Adipose tissue (tissue), 3 donors: Measurements from ENCODE around the gene PIK3R5. TPM values are rescaled to one million over a fixed set of nuclear protein-coding genes. Genes with fewer than 3 reads are reported as not detected.

ENCODE experiments used
- H3K27ac ChIP-seq: one replicate; pipeline ENCODE4 v1.5.1; 2013; ENCODE audit warnings: low read depth, low read length
- WGBS, 3 donors: extraction: QIAGEN DNeasy Blood & Tissue Kit; methylation state at CpG; one replicate each; pipeline ENCODE4 v1.1.7; 2013; 5-methylcytosine and 5-hydroxymethylcytosine counted together
- polyA plus RNA-seq, 3 donors: library from polyadenylated mRNA; stranded (reverse); fragments of 200-250 nt; gene quantifications; one replicate each; pipeline ENCODE4 v1.2.3, GENCODE V29; 2013
- donor health status: healthy with polysubstance abuse.
- donor health status: Bipolar disorder and iron deficiency.
- donor health status: healthy.

The PIK3R5 gene
- polyA plus RNA-seq, 3 donors, result 1.2 to 6.9 (median 3.9) TPM

DNA sequence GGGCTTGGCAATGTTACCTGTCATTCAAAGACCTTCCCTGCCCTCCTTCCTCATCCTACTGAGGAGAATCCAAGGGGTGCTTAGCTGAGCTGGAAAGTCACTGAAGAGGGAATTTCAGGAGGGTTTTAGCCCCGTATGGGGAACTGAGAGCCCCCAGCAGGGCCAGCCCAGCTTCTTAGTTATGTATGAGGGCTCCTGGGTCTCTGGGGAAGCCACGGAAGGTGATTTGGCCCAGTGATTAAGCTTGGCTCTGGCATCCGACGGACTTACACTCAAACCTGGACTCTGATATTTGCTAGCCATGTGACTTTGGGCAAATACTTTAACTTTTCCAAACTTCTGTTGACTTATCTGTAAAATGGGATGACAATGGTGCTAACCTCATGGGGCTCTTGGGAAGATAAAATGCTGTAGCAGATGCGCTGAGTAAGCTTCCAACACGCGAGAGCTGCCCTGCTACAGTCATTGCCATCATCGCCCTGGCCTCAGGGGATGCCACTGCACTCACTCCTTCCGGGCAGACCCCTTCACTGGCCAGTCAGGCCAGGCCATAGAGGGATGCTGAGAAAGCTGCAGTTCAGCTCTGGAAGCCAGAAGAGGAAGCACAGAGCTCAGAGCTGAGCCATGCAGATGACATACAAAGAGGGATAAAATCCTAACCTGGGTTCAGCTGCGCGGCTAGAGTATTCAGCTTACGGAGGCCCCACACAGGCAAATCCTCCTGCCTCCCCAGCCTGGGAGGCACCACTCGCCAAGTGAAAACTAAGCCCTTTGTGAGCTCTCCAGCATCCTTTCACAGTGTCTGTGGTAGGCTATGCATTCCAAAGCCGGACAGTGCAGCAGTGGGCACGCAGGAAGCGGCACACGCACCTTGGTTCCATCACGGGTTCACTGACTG, 53.2 kb downstream of the PIK3R5 start:
- 76 to 87% (median 77%) methylated on average over 18 of the region's 18 CpGs for WGBS, 3 donors
- H3K27ac ChIP-seq, result no peak overlapping the region

DNA sequence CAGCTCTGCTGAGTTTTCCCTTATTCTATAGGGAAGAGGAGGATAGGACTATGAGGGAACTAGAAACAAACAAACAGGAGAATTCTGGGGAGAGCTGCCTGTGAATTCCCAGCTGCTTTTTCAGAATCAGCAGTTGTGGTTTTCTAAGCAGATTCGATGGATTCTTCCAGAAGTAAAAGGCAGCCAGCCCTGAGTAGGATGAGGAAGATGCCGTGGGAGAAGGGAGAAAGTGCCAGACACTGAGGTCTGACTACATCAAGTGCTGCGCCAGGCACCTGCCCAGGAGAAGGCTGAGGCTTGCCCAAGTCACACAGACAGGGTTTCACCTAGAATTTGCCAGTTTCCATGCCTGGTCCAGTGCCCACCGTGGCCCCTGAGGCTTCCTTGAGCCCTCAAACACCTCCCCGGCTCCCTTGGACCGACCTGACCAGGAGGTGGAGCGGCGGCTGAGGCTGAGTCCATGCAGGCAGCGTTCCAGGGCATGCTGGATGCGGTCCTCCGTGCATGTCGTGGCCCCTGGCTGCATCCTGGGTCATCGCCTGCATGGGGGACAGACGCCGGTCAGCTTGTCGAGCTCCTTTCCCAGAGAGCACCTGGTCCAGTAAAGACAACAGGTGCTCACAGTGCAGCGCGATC, 54.4 kb downstream of the PIK3R5 start:
- WGBS, 3 donors, result 70 to 85% (median 84%) methylated on average over 17 to 18 of the region's 18 CpGs
- H3K27ac ChIP-seq, result no peak overlapping the region

DNA sequence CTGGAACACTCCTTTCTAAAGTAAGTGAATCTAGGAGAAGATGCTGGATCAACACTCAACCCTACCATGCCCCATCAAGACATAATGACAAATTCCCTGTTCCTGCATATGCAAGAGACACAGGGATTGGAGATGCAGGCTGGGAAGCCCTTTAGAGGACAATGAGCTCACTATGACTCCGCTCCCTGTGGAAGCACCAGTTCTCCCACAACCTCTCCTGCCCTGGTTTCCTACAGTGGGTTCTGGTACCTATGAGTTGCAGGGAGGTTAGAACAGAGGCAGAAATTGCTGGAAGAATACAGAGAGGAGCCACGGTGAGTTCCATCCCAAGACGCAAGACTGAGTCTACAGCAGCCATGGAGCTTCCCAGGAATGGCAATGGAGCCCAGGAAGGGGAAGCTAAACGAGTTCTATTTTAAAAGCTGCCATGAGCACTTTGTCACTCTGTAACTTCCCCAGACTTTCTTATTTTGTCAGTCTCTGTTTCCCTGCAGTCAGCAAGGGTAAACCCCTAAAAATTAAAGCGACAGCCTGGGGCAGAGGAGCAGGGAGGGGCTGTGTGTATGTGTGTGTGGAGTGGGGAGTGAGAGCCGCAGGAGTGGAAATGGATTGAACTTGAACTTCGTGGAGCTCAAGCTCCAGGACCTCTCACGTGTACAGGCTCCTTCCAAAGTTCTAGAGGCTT, 55.8 kb downstream of the PIK3R5 start:
- WGBS, 3 donors, result 63 to 72% (median 72%) methylated on average over 8 of the region's 8 CpGs
- H3K27ac ChIP-seq, result no peak overlapping the region

DNA sequence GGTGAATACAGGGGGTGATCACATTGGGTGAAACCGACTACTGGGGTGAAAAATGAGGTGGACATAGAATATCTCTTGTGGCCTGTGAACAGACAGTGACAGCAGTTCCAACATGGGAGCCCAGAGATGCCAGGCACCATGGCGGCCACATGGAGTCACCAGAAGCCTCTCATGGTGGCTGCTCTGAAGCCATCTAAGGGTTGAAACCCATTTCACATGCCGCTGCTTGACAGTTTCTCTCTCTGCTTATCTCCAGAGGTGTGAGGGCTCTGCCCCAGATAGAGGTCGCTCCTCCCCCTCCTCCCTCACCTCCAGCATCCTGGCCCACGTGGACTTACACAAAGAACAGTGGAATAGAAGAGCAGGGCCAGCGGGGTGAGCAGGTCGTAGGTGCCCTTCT, 60.2 kb downstream of the PIK3R5 start:
- 52 to 82% (median 76%) methylated on average over 7 of the region's 7 CpGs for WGBS, 3 donors

DNA sequence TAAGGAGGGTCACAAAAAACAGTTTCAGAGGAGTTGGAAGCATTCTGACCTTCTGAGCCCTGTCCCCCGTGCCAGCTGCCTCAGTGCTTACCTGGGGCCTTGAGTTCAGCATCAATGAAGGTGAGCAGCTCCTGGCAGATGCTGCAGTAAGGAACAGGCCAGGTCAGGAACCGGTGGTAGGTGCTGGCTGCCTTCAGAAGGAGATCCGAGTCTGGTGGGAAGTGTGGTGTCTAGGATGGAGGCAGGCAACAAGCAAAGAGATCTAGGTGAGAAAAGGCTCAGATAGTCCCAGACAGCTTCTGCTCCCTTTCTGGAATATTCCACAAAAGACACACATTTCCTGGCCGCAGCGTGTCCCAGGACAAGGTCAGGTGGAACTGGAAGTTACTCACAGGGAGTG, 60.8 kb downstream of the PIK3R5 start:
- H3K27ac ChIP-seq, result no peak overlapping the region
- WGBS, 3 donors, result 77 to 89% (median 88%) methylated on average over 5 of the region's 5 CpGs

More for the DNA sequence above, 60.2 kb downstream of the PIK3R5 start:
- H3K27ac ChIP-seq, result no peak overlapping the region

DNA sequence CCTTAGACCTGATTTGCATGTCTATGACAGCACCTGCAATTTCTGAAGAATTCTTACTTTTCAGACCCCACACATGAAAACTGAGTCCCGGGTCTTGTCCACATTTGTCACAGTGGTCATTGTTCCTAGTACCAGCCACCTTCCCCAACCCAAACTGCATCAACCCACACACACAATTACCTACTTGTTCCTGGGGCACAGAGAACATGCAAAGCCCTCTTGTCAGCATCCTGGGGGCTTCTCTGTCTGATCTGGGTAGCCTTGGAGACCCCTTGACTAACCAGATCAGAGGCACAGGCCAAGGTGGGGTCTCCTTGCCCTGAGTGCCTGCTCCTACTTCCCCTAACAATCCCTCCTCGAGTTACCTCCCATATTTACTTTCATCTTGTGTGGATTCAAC, 61.3 kb downstream of the PIK3R5 start:
- no peak overlapping the region for H3K27ac ChIP-seq
- WGBS, 3 donors, result 43 to 80% (median 67%) methylated on average over 2 of the region's 2 CpGs

DNA sequence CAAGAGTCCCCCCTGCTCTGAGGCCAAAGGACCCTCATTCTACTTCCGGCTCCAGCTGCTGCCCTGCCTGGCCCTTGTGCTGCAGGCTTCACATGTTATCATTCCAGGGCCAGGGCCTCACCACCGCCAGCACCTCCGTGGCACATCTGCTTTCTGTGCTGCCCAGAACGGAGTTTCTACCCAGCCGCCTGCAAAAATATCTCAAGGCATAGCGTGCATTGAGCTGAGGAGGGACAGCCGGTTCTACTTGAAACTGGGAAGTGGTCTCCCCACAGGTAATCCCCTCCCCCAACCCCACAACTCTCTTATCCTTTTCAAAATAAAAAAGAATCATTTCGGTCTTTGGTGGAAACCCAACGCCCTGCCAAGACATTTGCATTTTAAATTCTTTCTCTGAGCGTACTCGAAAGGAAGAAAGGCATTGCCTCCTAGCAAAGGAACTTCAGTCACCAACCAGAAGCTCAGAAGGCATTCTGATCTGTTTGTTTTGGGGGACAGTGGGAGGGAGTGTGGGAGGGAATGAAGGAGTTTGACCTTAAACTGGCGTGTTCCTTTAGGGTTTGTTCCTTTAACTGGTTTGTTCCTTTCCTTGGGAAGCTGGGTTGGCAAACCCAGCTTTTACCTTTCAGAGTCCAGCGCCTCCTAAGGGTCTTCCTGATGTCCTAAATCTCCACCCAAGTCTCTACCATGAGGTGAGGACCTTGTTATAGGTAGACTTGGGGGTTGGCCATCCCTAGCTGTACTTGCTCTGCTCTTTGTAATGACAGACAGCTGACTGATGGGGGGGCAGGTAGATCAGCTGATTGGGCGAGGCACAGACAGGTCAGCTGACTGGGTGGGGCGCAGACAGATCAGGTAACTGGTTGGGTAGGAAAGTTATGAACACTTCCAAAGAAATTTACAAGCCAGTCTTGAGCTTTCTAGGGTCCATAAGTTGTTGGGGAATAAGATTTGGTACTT, 64.6 kb downstream of the PIK3R5 start:
- 54 to 60% (median 56%) methylated on average over 15 of the region's 15 CpGs for WGBS, 3 donors
- H3K27ac ChIP-seq, result no peak overlapping the region

DNA sequence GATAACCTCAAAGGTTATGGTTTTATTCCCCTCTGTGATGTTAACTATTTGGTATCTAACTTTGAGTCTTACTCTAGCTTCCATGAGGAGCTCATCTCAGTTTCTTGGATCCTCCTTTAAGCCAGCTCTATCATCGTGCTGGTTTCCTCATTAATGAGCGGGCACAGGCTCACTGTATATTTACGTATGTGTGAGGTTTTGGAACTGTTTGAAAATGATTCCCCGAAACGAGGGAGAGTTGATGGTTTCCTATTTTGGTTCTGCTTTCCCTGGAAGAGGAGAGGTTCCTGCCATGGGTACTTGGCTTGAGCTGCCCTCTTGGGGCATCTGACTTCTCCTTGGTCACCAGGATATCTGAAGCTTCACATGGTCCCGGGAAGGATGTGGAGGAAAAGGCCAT, 65.3 kb downstream of the PIK3R5 start:
- WGBS, 3 donors, result 44 to 64% (median 56%) methylated on average over 6 of the region's 6 CpGs
- H3K27ac ChIP-seq, result no peak overlapping the region

DNA sequence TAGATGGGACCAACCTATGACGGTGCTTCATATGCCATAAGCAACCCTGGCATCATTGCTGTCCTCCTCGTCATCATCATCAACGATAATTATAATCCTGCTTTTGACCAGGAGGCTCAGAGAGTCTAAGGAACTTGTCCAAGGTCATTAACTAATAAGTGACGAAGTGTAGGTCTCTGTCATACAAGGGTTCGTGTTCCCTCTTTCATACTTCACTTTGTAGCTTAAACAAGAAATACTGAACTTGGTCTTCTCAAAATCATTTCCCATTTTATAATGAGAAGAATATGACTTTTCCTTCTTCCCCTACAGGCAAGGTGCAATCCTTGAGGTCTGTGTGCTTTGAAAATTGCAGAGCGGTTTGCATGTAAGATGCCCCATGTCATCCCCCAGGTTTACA, 66.9 kb downstream of the PIK3R5 start:
- 64 to 77% (median 73%) methylated on average over 6 of the region's 6 CpGs for WGBS, 3 donors
- no peak overlapping the region for H3K27ac ChIP-seq

DNA sequence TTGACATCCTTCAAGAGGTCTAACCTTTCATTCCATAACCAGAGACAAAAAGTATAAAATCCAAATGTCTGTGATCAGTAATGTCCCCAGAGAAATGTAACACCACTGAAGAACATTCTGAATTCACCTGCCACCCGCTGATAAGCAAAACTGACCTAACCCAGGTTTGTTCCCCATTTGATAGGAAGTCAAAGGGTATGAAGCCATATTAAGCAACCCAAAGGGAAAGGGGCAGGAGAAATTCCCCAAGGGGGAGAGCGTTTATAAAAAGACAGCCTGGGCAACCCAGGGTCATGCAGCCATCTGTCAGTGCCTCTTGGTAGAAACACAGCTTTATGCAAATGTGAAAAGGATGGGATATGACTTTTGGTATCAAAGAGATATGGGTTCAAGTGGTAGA, 67.4 kb downstream of the PIK3R5 start:
- H3K27ac ChIP-seq, result no peak overlapping the region
- 45 to 63% (median 60%) methylated on average over 2 of the region's 2 CpGs for WGBS, 3 donors

DNA sequence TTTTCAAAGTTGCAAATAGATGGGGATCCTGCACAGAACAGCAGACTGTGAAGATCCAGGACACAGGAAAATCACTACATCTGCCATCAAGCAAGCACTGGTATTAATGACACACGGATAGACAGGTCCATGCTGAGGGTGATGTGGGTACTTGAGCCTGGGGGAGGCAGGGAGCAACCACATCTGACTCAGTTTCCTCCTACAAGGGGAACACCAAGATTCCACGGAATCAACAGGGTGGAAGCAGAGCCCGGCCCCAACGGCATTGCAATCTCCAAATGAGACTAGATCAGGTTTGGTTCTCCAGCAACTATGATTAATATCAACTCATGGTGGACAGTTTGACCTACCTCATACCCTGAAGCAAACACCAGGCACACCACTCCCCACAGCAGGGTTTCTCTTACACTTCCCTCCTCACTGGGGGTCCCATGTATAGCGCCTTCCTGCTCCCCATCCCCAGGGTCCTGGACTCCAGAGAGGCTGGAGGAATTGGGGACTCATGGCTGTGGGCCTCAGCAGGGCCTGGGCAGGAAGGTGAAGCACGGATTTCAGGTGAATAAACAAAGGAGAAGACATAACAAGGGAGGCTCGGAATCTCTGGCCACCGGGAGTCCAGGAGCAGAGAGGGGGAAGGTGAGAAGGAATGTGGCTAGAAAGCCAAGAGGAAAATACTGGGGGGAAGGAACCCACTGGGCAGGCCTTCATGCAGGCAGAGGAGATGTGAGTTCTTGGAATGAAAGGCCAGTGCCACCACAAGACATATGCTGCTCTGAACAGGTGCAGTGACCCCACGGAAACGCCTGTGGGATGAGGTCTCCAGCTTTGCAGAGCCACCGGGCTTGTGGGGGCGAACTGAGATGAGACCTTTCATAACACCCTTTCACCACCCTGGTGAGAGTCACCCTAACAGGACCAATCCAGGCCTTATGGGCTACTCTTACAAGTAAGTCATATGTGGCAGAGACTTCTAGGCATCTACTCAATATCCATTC, 68.6 kb downstream of the PIK3R5 start:
- WGBS, 3 donors, result 73 to 88% (median 82%) methylated on average over 12 of the region's 12 CpGs
- no peak overlapping the region for H3K27ac ChIP-seq

DNA sequence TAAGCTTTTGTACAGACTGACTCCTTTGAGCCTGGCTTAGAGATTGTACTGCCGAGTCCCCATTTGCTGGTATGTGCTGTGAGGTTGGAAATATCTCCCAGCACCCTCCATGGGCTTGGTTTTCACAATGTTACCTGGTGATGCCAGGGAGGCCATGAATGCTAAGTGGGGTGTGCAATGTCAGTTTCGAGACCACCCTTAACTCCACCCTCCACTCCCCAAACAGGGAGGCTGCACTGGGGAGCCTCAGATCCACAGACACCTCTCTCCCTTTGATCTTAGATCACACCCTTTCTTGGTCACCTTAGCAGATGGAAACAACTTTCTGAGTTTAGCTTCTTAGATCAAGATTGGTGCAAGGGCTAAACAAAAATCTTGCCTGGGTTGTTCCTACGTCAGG, 69.4 kb downstream of the PIK3R5 start:
- H3K27ac ChIP-seq, result no peak overlapping the region
- WGBS, 3 donors, result 78 to 86% (median 80%) methylated on average over 3 of the region's 3 CpGs

DNA sequence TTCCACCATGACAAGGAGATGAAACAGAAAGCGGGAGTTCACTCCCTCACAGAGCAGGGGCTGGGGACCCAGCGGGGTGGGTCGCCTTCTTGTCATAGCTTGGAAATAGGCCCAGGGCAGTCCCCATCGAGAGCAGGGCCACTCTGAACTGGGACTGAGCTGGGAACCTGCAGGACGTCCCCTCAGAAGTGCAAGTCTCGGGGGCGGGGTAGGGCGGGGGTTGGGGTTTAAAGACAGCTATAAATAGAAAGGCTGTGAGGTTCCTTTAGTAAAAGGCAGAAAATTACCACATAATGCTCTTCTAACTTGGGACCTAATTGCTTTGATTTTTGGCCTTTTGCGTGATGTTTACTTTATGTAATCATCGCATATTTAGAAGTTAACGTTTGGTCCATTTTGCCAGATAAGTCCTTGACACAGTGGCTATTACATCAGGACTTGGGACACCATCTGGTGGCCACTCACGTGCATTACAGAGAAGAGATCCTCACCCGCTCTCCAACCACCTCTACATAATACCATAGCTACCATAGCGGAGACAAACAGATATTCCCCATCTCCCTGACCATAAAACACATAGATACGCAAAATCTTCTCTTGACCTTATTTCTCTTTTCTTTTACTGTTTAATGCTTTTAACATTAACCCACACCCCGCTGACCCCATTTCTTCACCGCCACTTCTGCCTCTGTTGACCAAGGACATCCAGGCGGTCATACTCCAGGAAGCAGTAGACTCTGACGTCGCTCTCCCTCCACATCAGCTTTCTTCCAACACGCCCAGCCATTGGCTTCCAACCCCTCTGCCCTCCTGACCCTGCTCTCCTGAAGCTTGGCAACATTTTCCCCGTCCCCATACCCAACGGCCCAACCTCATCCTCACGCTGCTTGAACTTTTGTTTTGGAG, 70.6 kb downstream of the PIK3R5 start:
- H3K27ac ChIP-seq, result no peak overlapping the region
- 38 to 52% (median 45%) methylated on average over 24 of the region's 24 CpGs for WGBS, 3 donors

DNA sequence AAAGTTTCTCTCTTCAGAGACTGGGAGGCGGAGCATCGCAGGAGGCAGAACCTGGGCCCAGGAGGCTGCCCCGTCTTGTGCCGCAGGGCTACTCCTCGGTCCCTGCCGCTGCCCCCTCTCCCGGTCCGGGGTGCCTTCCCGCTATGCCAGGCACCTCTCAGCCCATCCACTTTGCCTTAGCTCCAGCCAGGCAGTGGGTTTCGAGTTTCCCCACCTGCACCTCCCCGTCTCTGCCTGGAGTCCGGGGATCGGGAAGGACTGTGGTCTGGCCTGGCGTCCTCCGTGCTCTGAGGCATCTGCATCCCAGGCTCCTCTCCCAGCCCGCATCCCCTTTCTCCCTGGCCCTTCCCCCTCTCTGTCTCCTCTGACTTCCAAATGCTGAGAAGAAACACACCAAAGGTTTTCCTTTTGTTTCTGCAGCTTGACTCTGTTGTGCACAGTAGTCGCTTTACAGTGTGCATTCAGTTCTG, 71.3 kb downstream of the PIK3R5 start:
- H3K27ac ChIP-seq, result no peak overlapping the region
- whole genome bisulfite sequencing, 3 donors, result 48 to 84% (median 80%) methylated on average over 17 of the region's 17 CpGs

DNA sequence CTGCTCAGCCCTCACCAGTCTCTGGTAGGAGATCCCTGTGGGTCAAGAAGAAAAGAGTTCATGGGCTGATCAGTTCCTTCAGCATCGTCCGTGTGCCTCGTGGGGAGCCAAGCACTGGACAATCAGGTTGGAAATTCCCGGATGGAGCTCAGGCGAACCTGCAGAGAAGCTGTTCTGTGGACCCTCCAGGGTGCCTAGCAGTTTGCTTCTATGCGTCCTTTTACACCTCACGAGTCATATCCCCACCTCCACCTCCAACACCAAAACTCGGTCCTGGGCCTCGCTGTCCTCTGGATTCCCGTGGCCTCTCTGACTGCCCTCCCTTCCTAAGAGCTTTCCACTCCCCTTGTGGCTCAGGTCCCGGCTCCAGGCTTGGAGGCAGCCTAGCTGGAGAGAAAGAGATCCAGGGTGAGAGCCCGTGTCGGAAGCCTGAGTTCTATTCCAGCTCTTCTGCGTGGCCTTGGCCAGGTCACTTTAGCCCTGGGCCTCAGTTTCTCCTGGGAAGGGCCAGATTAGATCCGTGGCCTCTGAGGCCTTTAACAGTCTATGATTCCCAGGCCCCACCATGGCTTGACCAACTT, 71.8 kb downstream of the PIK3R5 start:
- 82 to 88% (median 87%) methylated on average over 15 of the region's 15 CpGs for WGBS, 3 donors
- H3K27ac ChIP-seq, result no peak overlapping the region

DNA sequence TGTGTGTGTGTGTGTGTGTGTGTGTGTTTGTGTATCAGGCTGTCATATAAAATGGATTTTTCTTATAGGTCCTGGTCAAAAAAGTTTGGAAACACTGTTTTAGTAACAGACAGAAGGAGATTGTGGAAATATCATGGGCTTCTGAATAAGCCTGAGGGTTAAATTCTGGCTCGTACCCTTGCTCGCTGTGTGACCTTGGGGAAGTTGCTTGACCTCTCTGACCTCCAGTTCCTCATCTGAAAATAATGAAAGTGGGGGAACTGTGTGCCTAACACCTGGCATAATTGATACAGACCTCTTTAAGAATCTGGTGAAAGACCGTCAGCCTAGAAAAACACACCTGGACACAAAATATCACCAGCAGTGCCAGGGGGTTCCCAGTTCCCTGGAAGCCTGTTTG, 72.4 kb downstream of the PIK3R5 start:
- H3K27ac ChIP-seq, result no peak overlapping the region
- WGBS, 3 donors, result 76 to 93% (median 93%) methylated on average over 3 of the region's 3 CpGs
